HG03060 (cell line): ENCODE measurements around the gene CCDC187.

ENCODE experiments used
- ATAC-seq: cut with Tn5 transposase; IDR thresholded peaks from one replicate; pipeline ENCODE4 v1.9.1; 2021; ENCODE audit warnings: low read depth, moderate number of reproducible peaks; ENCODE audit not compliant: unreplicated experiment

Gene CCDC187

GRCh38 chr9:136231478-136232297 lies 72.2 kb downstream of the CCDC187 start:
- no peak for ATAC-seq

- ATAC-seq, result no peak
These were observed 73.1 kb downstream of the CCDC187 start for GRCh38 chr9:136230773-136231172.

GRCh38 chr9:136230365-136230764 lies 73.5 kb downstream of the CCDC187 start:
- no peak for ATAC-seq

- ATAC-seq, result no peak
These were observed 74.5 kb downstream of the CCDC187 start for GRCh38 chr9:136229096-136230065.

GRCh38 chr9:136228107-136228875 lies 75.6 kb downstream of the CCDC187 start:
- no peak for ATAC-seq

DNA sequence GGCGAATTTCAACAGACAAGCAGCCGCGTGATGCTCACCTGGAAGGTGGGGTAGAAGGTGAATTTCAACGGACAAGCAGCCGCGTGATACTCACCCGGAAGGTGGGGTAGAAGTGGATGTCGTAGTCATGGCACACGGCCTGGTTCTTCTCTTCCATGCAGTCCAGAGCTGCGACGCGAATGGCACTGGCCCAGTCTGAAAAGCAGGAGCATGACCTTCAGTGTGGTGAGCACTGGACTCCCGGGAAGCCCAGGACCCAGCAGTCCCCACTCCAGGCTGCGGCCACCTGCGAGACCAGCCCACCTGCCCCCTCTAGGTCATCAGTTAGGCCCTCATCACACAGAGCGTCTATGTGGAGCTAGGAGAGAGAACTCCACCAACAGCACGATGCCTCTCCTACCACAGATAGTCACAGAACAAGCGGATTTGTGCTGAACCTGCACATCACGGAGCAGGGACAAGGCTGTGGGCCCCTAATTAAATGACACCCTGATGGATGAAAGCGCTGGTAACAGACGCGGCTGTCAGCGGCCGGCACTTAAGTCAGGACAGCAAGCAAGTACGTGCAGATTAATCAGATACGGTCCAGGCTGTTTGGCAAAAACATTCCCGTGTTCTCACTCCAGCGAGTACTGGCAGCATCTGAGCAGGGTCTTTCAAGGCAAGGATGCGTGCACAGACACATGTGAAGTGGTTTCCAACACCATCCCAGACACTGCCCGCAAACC lies 77.0 kb downstream of the CCDC187 start:
- no peak for ATAC-seq

- no peak for ATAC-seq
These were observed 77.9 kb downstream of the CCDC187 start for GRCh38 chr9:136225748-136226679.

- ATAC-seq, result no peak
These were observed 78.5 kb downstream of the CCDC187 start for GRCh38 chr9:136225366-136225747.

- no peak for ATAC-seq
These were observed 79.8 kb downstream of the CCDC187 start for GRCh38 chr9:136223871-136224640.

- ATAC-seq, result no peak
These were observed 81.0 kb downstream of the CCDC187 start for GRCh38 chr9:136222906-136223285.

DNA sequence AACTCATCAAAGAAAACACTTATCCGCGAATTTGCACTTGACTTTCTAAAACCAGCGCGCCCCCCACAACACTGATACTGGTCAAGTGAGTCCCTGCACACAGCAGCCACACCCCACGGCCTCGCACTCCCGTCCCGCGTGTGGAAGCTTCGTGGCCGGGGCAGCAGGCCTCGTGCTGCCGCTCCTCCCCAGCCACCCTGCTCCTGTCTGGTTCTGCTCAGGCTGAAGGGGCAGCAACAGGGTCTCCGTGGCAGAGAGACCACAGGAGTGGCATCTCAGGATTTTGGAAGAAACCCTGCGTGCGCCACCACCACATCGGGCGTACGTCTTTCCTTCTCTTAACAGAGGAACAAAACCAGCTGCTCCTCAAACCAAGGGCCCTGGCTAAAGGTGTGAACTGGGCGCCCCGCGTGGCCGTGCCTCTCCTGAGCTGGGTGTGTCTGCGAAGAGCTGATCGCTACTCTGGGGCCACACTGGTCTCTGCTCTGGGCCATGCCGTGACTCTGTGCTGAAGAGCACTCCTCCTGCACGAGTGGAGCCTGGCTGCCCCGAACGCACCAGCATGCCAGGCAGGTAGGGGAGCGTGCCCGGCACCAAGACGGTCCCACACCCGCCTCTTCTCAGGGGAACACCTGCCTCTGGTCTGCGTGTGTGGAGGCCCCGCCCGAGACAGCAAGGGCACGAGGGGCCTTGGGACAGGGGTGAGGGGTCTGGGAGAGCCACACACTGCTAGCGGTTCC lies 81.6 kb downstream of the CCDC187 start:
- ATAC-seq, result no peak

DNA sequence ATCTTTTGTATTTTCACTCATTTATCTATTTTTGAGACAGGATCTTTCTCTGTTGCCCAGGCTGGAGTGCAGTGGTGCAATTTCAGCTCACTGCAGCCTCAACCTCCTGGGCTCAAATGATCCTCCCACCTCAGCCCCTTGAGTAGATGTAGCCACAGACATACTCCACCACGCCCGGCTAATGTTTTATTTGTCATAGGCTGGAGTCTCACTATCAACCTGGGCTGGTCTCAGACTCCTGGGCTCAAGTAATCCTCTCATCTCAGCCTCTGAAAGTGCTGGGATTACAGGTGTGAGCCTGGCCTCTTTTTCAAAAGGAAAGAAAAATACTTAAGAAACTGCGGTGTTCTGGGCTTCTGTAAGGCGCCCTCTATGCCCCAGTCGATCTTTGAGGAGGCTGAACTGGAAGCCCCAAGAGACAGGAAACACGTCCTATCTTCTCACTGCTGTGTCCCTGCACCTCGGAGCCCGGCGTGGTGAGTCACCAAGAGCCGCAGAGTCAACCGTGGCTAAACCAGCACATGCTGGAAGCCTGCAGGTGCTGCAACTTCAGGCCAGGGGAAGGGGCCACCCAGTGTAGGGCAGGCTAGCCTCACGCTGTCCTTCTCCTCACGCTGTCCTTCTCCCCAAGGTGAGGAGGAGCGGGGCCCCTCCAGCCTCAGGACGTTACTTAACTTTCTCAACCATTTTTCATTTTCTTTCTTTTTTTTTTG lies 83.7 kb downstream of the CCDC187 start:
- ATAC-seq, result no peak

GRCh38 chr9:136219276-136219675 lies 84.6 kb downstream of the CCDC187 start:
- ATAC-seq, result no peak

DNA sequence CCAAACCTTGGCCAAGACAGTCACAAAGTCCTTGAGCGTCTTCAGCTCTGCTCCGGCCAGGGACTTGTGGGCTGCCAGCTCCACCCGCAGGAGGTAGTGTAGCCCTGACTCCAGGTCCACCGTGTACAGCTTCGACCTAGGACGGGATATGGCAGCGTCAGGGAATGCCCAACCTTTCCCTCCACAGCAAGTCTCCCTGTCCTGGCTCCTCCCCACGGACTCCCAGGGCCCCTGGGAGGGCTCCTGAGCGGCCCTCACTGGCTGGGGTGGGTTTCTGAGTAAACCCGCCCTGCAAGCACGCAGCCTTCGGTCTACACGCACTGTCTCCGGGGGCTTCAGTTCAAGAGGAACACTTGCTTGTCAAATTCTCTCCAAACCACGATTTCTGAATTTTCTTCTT lies 85.2 kb downstream of the CCDC187 start:
- ATAC-seq, result no peak

- ATAC-seq, result no peak
These were observed 85.6 kb downstream of the CCDC187 start for GRCh38 chr9:136218271-136218670.

- no peak for ATAC-seq
These were observed 87.2 kb downstream of the CCDC187 start for GRCh38 chr9:136216541-136217244.
